WTC11 (cell line): ENCODE measurements around the gene FRRS1. TPM values are rescaled to one million over a fixed set of nuclear protein-coding genes. Genes with fewer than 3 reads are reported as not detected.

Source experiments
- ATAC-seq: fragments of 200-7000 bp; cut with Tn5 transposase; 2 replicates; pipeline ENCODE4 v1.10.0; 2021; ENCODE audit warnings: mild to moderate bottlenecking, moderate library complexity
- CTCF ChIA-PET: fragments of 300-600 bp; sonication (Branson Sonifier 250); formaldehyde crosslinking; loops from one replicate; lab custom pipeline; 2021; ENCODE audit warnings: antibody characterized with exemption; lab: Charles Lee
- POLR2A ChIA-PET: fragments of 350-600 bp; sonication (Branson Sonifier 250); formaldehyde crosslinking; loops from one replicate; lab custom pipeline; 2021; ENCODE audit warnings: antibody characterized with exemption; lab: Charles Lee
- DNase-seq: peaks from one replicate; pipeline ENCODE4 v3.0.0; 2021; ENCODE audit warnings: low spot score
- H3K27ac Mint-ChIP-seq: 2 replicates; pipeline ENCODE4 v1.8.0; 2021; ENCODE audit warnings: mixed read lengths
- H3K27me3 Mint-ChIP-seq: 2 replicates; pipeline ENCODE4 v1.8.0; 2021; ENCODE audit warnings: low read depth, mild to moderate bottlenecking, moderate library complexity, mixed read lengths
- H3K36me3 Mint-ChIP-seq: 2 replicates; pipeline ENCODE4 v1.8.0; 2021; ENCODE audit warnings: mixed read lengths
- H3K4me1 Mint-ChIP-seq: 2 replicates; pipeline ENCODE4 v1.8.0; 2022; ENCODE audit warnings: mixed read lengths
- H3K4me3 Mint-ChIP-seq: 2 replicates; pipeline ENCODE4 v1.8.0; 2021; ENCODE audit warnings: mild to moderate bottlenecking, moderate library complexity, mixed read lengths
- H3K9me3 Mint-ChIP-seq: 2 replicates; pipeline ENCODE4 v1.8.0; 2021; ENCODE audit warnings: mixed read lengths
- CREM ChIP-seq: sonication (generic); formaldehyde crosslinking; IDR thresholded peaks from 2 replicates; pipeline ENCODE4 v1.8.1; 2022; ENCODE audit warnings: mild to moderate bottlenecking, missing genetic modification reagents, moderate library complexity
- GTF2I ChIP-seq: fragments of 250-450 bp; sonication (Bioruptor Pico); conservative IDR thresholded peaks from 2 replicates; pipeline ENCODE4 v1.4.0; 2021; ENCODE audit warnings: mild to moderate bottlenecking
- HMGA2 ChIP-seq: fragments of 250-450 bp; sonication (Bioruptor Pico); IDR thresholded peaks from 2 replicates; pipeline ENCODE4 v1.4.0; 2021; ENCODE audit warnings: mild to moderate bottlenecking, moderate library complexity
- NR3C1 ChIP-seq: sonication (generic); formaldehyde crosslinking; conservative IDR thresholded peaks from 2 replicates; pipeline ENCODE4 v1.8.1; 2023; ENCODE audit warnings: low read depth, mild to moderate bottlenecking, missing genetic modification reagents
- RELA ChIP-seq: sonication (generic); formaldehyde crosslinking; IDR thresholded peaks from 2 replicates; pipeline ENCODE4 v1.8.1; 2022; ENCODE audit warnings: missing genetic modification reagents, mild to moderate bottlenecking, borderline replicate concordance
- RORB ChIP-seq: fragments of 250-450 bp; sonication (Bioruptor Pico); IDR thresholded peaks from 2 replicates; pipeline ENCODE4 v1.9.0; 2021; ENCODE audit warnings: mild to moderate bottlenecking
- TP53 ChIP-seq: sonication (generic); formaldehyde crosslinking; IDR thresholded peaks from 2 replicates; pipeline ENCODE4 v1.8.1; 2023; ENCODE audit warnings: mild to moderate bottlenecking, missing genetic modification reagents
- ZNF219 ChIP-seq: sonication (generic); formaldehyde crosslinking; IDR thresholded peaks from 2 replicates; pipeline ENCODE4 v1.8.0; 2023; ENCODE audit warnings: missing genetic modification reagents, mild to moderate bottlenecking, borderline replicate concordance
- ZNF263 ChIP-seq: sonication (generic); formaldehyde crosslinking; IDR thresholded peaks from 2 replicates; pipeline ENCODE4 v1.8.1; 2022; ENCODE audit warnings: low read depth, mild to moderate bottlenecking, moderate library complexity, missing genetic modification reagents
- total RNA-seq: library from RNA; stranded (reverse); gene quantifications from 3 replicates; pipeline ENCODE4 v1.2.3, GENCODE V29; 2021
- TF ChIP-seq, protein P1 (sequence below): sonication (generic); formaldehyde crosslinking; IDR thresholded peaks from 2 replicates; pipeline ENCODE4 v1.8.1; 2023; ENCODE audit warnings: mild to moderate bottlenecking, missing genetic modification reagents
- TF ChIP-seq, protein P2 (sequence below): fragments of 250-450 bp; sonication (Bioruptor Pico); conservative IDR thresholded peaks from 2 replicates; pipeline ENCODE4 v1.9.0; 2021; ENCODE audit warnings: mild to moderate bottlenecking
- TF ChIP-seq, protein P3 (sequence below): sonication (generic); formaldehyde crosslinking; IDR thresholded peaks from 2 replicates; pipeline ENCODE4 v1.8.1; 2023; ENCODE audit warnings: mild to moderate bottlenecking, missing genetic modification reagents
- TF ChIP-seq, protein P4 (sequence below): sonication (generic); formaldehyde crosslinking; IDR thresholded peaks from 2 replicates; pipeline ENCODE4 v1.8.0; 2022; ENCODE audit warnings: mild to moderate bottlenecking, missing genetic modification reagents
- TF ChIP-seq, protein P5 (sequence below): sonication (generic); formaldehyde crosslinking; IDR thresholded peaks from 2 replicates; pipeline ENCODE4 v1.8.1; 2023; ENCODE audit warnings: mild to moderate bottlenecking, missing genetic modification reagents, moderate library complexity
- TF ChIP-seq, protein P6 (sequence below): sonication (generic); formaldehyde crosslinking; IDR thresholded peaks from 2 replicates; pipeline ENCODE4 v1.8.0; 2023; ENCODE audit warnings: missing genetic modification reagents, mild to moderate bottlenecking, borderline replicate concordance
- TF ChIP-seq, protein P7 (sequence below): sonication (generic); formaldehyde crosslinking; IDR thresholded peaks from 2 replicates; pipeline ENCODE4 v1.8.1; 2023; ENCODE audit warnings: mild to moderate bottlenecking, moderate library complexity, missing genetic modification reagents
- TF ChIP-seq, protein P8 (sequence below): sonication (generic); formaldehyde crosslinking; conservative IDR thresholded peaks from 2 replicates; pipeline ENCODE4 v1.8.1; 2023; ENCODE audit warnings: mild to moderate bottlenecking, low read depth, missing genetic modification reagents, moderate library complexity

The FRRS1 gene
- total RNA-seq, 1 experiment from 2014 or later = 6.2 TPM

DNA sequence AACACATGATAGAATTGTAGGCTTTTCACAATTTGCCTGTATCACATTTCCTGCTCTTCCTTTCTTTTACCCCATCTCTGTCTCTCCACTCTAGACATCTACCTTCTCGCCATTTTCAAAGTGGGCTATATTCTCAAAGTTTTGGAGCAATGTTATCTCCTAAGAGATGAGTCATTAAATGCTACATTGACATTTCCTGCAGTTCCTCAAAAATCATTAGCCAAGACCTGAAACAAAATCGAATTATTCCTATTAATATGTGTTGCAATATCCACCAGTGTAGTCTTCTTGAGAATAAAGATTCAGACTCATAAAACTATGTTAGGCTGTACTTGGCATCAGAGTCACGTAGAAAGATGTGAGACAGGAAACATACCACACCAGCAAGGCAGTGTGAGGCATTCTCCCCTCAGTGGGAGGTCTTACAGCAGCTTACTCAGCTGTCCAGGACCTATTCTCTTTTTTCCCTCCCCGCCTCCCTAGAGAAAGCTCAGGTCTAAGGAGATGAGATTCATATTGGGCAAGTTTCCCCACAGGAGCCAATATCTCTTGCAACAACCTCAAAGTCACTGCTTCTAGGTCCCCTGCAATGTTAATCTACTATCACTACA, 38.8 kb downstream of the FRRS1 start:
- Mint-ChIP-seq H3K4me3 (no peak overlapping the region), H3K36me3 (no peaks in the 10 kb centered on the region; the same call in 1 of the 2 replicates), H3K4me1 (peaks cover 25% of the 10 kb centered on the region), H3K9me3 (no peaks in the 10 kb centered on the region), H3K27me3 (no peaks in the 10 kb centered on the region), H3K27ac (no peak overlapping the region)
- CTCF ChIA-PET = interaction anchor here (0.6 to 1.4 kb wide), 3 partner anchors 10 to 401 kb away, joined by 3 to 4 read pairs (median 3); no protein-coding TSS in a partner anchor
- TF ChIP-seq, protein P1, sequence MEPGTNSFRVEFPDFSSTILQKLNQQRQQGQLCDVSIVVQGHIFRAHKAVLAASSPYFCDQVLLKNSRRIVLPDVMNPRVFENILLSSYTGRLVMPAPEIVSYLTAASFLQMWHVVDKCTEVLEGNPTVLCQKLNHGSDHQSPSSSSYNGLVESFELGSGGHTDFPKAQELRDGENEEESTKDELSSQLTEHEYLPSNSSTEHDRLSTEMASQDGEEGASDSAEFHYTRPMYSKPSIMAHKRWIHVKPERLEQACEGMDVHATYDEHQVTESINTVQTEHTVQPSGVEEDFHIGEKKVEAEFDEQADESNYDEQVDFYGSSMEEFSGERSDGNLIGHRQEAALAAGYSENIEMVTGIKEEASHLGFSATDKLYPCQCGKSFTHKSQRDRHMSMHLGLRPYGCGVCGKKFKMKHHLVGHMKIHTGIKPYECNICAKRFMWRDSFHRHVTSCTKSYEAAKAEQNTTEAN (CRISPR knock-in tag) = no peak
- TF ChIP-seq CREM (no peak), RELA (CRISPR knock-in tag) (no peak), GTF2I (no peak), RORB (CRISPR knock-in tag) (no peak), ZNF263 (CRISPR knock-in tag) (no peak), TP53 (CRISPR knock-in tag) (no peak), HMGA2 (no peak), ZNF219 (CRISPR knock-in tag) (no peak), NR3C1 (CRISPR knock-in tag) (no peak)
- TF ChIP-seq, protein P2, sequence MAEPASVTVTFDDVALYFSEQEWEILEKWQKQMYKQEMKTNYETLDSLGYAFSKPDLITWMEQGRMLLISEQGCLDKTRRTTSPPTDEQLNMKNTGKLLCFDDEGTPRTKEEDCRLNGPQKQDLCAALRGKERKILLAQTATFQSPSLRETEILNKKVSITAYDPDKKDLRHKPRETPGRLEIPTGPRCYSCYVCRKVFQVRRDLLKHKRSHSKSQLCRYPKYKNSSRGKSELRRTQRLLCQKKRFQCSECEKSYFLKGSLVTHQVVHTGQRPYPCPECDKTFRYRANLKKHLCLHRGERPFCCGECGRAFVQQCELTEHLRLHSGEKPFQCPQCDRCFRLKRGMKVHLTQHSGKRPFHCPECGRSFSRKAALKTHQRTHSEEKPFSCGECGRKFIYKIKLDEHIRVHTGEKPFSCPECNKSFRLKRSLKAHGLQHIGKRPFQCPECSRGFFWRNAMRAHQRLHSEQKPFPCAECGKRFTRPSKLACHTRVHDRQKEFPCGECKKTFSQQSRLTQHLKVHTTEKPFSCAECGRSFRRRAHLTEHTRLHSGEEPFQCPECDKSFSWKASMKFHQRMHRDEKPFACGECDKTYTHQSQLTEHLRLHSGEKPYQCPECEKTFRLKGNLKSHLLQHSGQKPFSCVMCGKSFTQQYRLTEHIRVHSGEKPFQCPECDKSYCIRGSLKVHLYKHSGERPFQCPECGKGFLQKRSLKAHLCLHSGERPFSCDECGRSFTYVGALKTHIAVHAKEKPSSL (CRISPR knock-in tag) = no peak
- TF ChIP-seq, protein P3, sequence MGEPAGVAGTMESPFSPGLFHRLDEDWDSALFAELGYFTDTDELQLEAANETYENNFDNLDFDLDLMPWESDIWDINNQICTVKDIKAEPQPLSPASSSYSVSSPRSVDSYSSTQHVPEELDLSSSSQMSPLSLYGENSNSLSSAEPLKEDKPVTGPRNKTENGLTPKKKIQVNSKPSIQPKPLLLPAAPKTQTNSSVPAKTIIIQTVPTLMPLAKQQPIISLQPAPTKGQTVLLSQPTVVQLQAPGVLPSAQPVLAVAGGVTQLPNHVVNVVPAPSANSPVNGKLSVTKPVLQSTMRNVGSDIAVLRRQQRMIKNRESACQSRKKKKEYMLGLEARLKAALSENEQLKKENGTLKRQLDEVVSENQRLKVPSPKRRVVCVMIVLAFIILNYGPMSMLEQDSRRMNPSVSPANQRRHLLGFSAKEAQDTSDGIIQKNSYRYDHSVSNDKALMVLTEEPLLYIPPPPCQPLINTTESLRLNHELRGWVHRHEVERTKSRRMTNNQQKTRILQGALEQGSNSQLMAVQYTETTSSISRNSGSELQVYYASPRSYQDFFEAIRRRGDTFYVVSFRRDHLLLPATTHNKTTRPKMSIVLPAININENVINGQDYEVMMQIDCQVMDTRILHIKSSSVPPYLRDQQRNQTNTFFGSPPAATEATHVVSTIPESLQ = no peak
- TF ChIP-seq, protein P4, sequence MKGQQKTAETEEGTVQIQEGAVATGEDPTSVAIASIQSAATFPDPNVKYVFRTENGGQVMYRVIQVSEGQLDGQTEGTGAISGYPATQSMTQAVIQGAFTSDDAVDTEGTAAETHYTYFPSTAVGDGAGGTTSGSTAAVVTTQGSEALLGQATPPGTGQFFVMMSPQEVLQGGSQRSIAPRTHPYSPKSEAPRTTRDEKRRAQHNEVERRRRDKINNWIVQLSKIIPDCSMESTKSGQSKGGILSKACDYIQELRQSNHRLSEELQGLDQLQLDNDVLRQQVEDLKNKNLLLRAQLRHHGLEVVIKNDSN (CRISPR knock-in tag) = no peak
- TF ChIP-seq, protein P5, sequence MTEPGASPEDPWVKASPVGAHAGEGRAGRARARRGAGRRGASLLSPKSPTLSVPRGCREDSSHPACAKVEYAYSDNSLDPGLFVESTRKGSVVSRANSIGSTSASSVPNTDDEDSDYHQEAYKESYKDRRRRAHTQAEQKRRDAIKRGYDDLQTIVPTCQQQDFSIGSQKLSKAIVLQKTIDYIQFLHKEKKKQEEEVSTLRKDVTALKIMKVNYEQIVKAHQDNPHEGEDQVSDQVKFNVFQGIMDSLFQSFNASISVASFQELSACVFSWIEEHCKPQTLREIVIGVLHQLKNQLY (CRISPR knock-in tag) = no peak
- TF ChIP-seq, protein P6, sequence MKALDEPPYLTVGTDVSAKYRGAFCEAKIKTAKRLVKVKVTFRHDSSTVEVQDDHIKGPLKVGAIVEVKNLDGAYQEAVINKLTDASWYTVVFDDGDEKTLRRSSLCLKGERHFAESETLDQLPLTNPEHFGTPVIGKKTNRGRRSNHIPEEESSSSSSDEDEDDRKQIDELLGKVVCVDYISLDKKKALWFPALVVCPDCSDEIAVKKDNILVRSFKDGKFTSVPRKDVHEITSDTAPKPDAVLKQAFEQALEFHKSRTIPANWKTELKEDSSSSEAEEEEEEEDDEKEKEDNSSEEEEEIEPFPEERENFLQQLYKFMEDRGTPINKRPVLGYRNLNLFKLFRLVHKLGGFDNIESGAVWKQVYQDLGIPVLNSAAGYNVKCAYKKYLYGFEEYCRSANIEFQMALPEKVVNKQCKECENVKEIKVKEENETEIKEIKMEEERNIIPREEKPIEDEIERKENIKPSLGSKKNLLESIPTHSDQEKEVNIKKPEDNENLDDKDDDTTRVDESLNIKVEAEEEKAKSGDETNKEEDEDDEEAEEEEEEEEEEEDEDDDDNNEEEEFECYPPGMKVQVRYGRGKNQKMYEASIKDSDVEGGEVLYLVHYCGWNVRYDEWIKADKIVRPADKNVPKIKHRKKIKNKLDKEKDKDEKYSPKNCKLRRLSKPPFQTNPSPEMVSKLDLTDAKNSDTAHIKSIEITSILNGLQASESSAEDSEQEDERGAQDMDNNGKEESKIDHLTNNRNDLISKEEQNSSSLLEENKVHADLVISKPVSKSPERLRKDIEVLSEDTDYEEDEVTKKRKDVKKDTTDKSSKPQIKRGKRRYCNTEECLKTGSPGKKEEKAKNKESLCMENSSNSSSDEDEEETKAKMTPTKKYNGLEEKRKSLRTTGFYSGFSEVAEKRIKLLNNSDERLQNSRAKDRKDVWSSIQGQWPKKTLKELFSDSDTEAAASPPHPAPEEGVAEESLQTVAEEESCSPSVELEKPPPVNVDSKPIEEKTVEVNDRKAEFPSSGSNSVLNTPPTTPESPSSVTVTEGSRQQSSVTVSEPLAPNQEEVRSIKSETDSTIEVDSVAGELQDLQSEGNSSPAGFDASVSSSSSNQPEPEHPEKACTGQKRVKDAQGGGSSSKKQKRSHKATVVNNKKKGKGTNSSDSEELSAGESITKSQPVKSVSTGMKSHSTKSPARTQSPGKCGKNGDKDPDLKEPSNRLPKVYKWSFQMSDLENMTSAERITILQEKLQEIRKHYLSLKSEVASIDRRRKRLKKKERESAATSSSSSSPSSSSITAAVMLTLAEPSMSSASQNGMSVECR = no peak
- TF ChIP-seq, protein P7, sequence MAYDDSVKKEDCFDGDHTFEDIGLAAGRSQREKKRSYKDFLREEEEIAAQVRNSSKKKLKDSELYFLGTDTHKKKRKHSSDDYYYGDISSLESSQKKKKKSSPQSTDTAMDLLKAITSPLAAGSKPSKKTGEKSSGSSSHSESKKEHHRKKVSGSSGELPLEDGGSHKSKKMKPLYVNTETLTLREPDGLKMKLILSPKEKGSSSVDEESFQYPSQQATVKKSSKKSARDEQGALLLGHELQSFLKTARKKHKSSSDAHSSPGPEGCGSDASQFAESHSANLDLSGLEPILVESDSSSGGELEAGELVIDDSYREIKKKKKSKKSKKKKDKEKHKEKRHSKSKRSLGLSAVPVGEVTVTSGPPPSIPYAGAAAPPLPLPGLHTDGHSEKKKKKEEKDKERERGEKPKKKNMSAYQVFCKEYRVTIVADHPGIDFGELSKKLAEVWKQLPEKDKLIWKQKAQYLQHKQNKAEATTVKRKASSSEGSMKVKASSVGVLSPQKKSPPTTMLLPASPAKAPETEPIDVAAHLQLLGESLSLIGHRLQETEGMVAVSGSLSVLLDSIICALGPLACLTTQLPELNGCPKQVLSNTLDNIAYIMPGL (CRISPR knock-in tag) = no peak
- TF ChIP-seq, protein P8, sequence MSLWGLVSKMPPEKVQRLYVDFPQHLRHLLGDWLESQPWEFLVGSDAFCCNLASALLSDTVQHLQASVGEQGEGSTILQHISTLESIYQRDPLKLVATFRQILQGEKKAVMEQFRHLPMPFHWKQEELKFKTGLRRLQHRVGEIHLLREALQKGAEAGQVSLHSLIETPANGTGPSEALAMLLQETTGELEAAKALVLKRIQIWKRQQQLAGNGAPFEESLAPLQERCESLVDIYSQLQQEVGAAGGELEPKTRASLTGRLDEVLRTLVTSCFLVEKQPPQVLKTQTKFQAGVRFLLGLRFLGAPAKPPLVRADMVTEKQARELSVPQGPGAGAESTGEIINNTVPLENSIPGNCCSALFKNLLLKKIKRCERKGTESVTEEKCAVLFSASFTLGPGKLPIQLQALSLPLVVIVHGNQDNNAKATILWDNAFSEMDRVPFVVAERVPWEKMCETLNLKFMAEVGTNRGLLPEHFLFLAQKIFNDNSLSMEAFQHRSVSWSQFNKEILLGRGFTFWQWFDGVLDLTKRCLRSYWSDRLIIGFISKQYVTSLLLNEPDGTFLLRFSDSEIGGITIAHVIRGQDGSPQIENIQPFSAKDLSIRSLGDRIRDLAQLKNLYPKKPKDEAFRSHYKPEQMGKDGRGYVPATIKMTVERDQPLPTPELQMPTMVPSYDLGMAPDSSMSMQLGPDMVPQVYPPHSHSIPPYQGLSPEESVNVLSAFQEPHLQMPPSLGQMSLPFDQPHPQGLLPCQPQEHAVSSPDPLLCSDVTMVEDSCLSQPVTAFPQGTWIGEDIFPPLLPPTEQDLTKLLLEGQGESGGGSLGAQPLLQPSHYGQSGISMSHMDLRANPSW (CRISPR knock-in tag) = no peak
- DNase-seq = no peak
- ATAC-seq = peak; percentile 80
- POLR2A ChIA-PET = no interaction called here
